IMR-90 (cell line): ENCODE data around the gene CCL20. TPM values are rescaled to one million over a fixed set of nuclear protein-coding genes. Genes with fewer than 3 reads are reported as not detected.

Experiments used
- ATAC-seq: fragments of 200-7000 bp; cut with Tn5 transposase; 2 replicates; pipeline ENCODE4 v1.9.1; 2020; ENCODE audit warnings: low read depth, mild to moderate bottlenecking, moderate library complexity
- BruUV-seq: library from RNA; stranded (reverse); fragments of 400-500 nt; replicated peaks from 2 replicates; lab custom pipeline; 2021; lab: Mats Ljungman, UMichigan
- CTCF ChIA-PET: fragments of 300-600 bp; formaldehyde crosslinking; extraction: SDS; loops from one replicate; lab custom pipeline; 2021; ENCODE audit warnings: antibody characterized with exemption; lab: Yijun Ruan, JAX
- POLR2A ChIA-PET: fragments of 300-600 bp; sonication (Branson Sonifier 250); formaldehyde crosslinking; loops from one replicate; lab custom pipeline; 2022; ENCODE audit warnings: antibody characterized with exemption; ENCODE audit not compliant: unreplicated experiment; lab: Charles Lee
- DNase-seq: peaks from one replicate; pipeline ENCODE4 v3.0.0; 2013
- H2AFZ ChIP-seq: replicated peaks from 2 replicates; pipeline ENCODE3; 2013; ENCODE audit warnings: low read length, mild to moderate bottlenecking; ENCODE audit not compliant: poor library complexity
- H2AK5ac ChIP-seq: 2 replicates; pipeline ENCODE4 v1.6.1; 2013; ENCODE audit warnings: low read depth, low read length, inconsistent platforms
- H2AK9ac ChIP-seq: replicated peaks from 2 replicates; pipeline ENCODE3; 2013; ENCODE audit warnings: mild to moderate bottlenecking, low read depth, low read length, moderate library complexity; ENCODE audit not compliant: poor library complexity
- H2BK120ac ChIP-seq: 2 replicates; pipeline ENCODE4 v1.6.1; 2013; ENCODE audit warnings: low read depth, low read length, inconsistent platforms
- H2BK15ac ChIP-seq: 3 replicates; pipeline ENCODE4 v1.6.1; 2013; ENCODE audit warnings: low read depth, low read length, inconsistent platforms
- H2BK20ac ChIP-seq: 2 replicates; pipeline ENCODE4 v1.6.1; 2013; ENCODE audit warnings: low read depth, mild to moderate bottlenecking, inconsistent platforms, low read length, moderate library complexity
- H2BK5ac ChIP-seq: 2 replicates; pipeline ENCODE4 v1.6.1; 2013; ENCODE audit warnings: mild to moderate bottlenecking, low read depth, low read length, inconsistent platforms; ENCODE audit not compliant: poor library complexity, severe bottlenecking
- H3K14ac ChIP-seq: replicated peaks from 2 replicates; pipeline ENCODE4 v1.6.1; 2013; ENCODE audit warnings: low read depth, low read length, inconsistent platforms
- H3K18ac ChIP-seq: 2 replicates; pipeline ENCODE4 v1.6.1; 2013; ENCODE audit warnings: low read depth, low read length, control low read depth
- H3K23ac ChIP-seq: 2 replicates; pipeline ENCODE4 v1.6.1; 2013; ENCODE audit warnings: low read depth, low read length, inconsistent platforms
- H3K27ac ChIP-seq: 2 replicates; pipeline ENCODE4 v1.5.1; 2013; ENCODE audit warnings: mild to moderate bottlenecking, control low read depth, low read length; ENCODE audit not compliant: insufficient read depth
- H3K27me3 ChIP-seq: 2 replicates; pipeline ENCODE4 v1.6.1; 2013; ENCODE audit warnings: low read length; ENCODE audit not compliant: control insufficient read depth, insufficient read depth
- H3K36me3 ChIP-seq: 2 replicates; pipeline ENCODE4 v1.6.1; 2013; ENCODE audit warnings: low read length, mixed read lengths; ENCODE audit not compliant: control insufficient read depth, insufficient read depth
- H3K4ac ChIP-seq: 2 replicates; pipeline ENCODE4 v1.6.1; 2013; ENCODE audit warnings: low read depth, low read length, inconsistent platforms
- H3K4me1 ChIP-seq: 2 replicates; pipeline ENCODE4 v1.6.1; 2013; ENCODE audit warnings: low read length, mixed read lengths; ENCODE audit not compliant: control insufficient read depth, insufficient read depth
- H3K4me2 ChIP-seq: 2 replicates; pipeline ENCODE4 v1.6.1; 2013; ENCODE audit warnings: low read depth, mild to moderate bottlenecking, control low read depth, low read length, moderate library complexity
- H3K4me3 ChIP-seq: 2 replicates; pipeline ENCODE4 v1.5.1; 2013; ENCODE audit warnings: low read depth, mild to moderate bottlenecking, control low read depth, low read length, moderate library complexity; ENCODE audit not compliant: insufficient read depth
- H3K56ac ChIP-seq: 2 replicates; pipeline ENCODE4 v1.6.1; 2013; ENCODE audit warnings: low read length, inconsistent platforms; ENCODE audit not compliant: insufficient read depth; ENCODE audit errors: extremely low read depth
- H3K79me1 ChIP-seq, 2 experiments: 2 replicates each; pipeline ENCODE4 v1.6.1; 2013; ENCODE audit warnings: low read length in 2 of 2, inconsistent platforms in 1 of 2, low read depth in 1 of 2
- H3K9ac ChIP-seq: 2 replicates; pipeline ENCODE4 v1.6.1; 2013; ENCODE audit warnings: low read depth, low read length, control low read depth
- H3K9me1 ChIP-seq: 2 replicates; pipeline ENCODE4 v1.6.1; 2013; ENCODE audit warnings: low read length, inconsistent platforms; ENCODE audit not compliant: insufficient read depth
- H3K9me3 ChIP-seq: 2 replicates; pipeline ENCODE4 v1.6.1; 2013; ENCODE audit warnings: low read length; ENCODE audit not compliant: control insufficient read depth, insufficient read depth
- H4K20me1 ChIP-seq: 2 replicates; pipeline ENCODE4 v1.6.1; 2013; ENCODE audit warnings: low read length, inconsistent platforms; ENCODE audit not compliant: insufficient read depth
- H4K5ac ChIP-seq: 2 replicates; pipeline ENCODE4 v1.6.1; 2013; ENCODE audit warnings: mild to moderate bottlenecking, low read depth, low read length, control low read depth
- H4K8ac ChIP-seq, 2 experiments: 2 replicates each; pipeline ENCODE4 v1.6.1; 2013; ENCODE audit warnings: low read depth in 2 of 2, low read length in 2 of 2, control low read depth in 1 of 2, inconsistent platforms in 1 of 2
- H4K91ac ChIP-seq: 2 replicates; pipeline ENCODE4 v1.6.1; 2013; ENCODE audit warnings: low read depth, low read length, inconsistent platforms; ENCODE audit not compliant: insufficient read depth
- FOS ChIP-seq: fragments of 150-350 bp; IDR thresholded peaks from 2 replicates; pipeline ENCODE4 v1.6.1; 2016; ENCODE audit warnings: low read depth, low read length
- MAFK ChIP-seq: IDR thresholded peaks from 2 replicates; pipeline ENCODE4 v1.6.1; 2012; ENCODE audit warnings: low read depth, low read length, improper control_type of control experiment
- NFE2L2 ChIP-seq: fragments of 150-350 bp; IDR thresholded peaks from 2 replicates; pipeline ENCODE4 v1.6.1; 2016; ENCODE audit warnings: low read depth, mild to moderate bottlenecking, low read length
- RFX5 ChIP-seq: IDR thresholded peaks from 2 replicates; pipeline ENCODE4 v1.8.0; 2012; ENCODE audit warnings: low read depth, mild to moderate bottlenecking, low read length, moderate library complexity
- WGBS, 2 experiments: methylation state at CpG; one replicate each; pipeline versions ENCODE4 v1.1.5 to v1.1.7; 2013; ENCODE audit warnings: missing lambda C conversion rate in 2 of 2; ENCODE audit not compliant: insufficient read length in 1 of 2; ENCODE audit errors: extremely low coverage in 2 of 2; 5-methylcytosine and 5-hydroxymethylcytosine counted together
- dilution Hi-C: fragments of 300-500 bp; cut with HindIII; formaldehyde crosslinking; loops from one replicate; pipeline ENCODE4 v1.14.3; 2018; ENCODE audit warnings: low sequenced_read_pairs; ENCODE audit not compliant: unreplicated experiment
- in situ Hi-C: fragments of 300-500 bp; cut with MboI; formaldehyde crosslinking; loops from 3 replicates; pipeline ENCODE4 v1.14.3; 2019; ENCODE audit warnings: low sequenced_read_pairs, inconsistent platforms, mixed read lengths
- intact Hi-C: fragments of 100-400 bp; cut with micrococcal nuclease; formaldehyde crosslinking; loops from 2 replicates; pipeline ENCODE4 v1.10.0; 2022
- polyA plus RNA-seq, 3 experiments: library from polyadenylated mRNA; depleted of rRNA; stranded (reverse); fragments of >200 nt; gene quantifications; 2 replicates each; pipeline ENCODE4 v1.2.3, GENCODE V29; 2012; ENCODE audit warnings: low replicate concordance in 1 of 3
- total RNA-seq: library from RNA; depleted of rRNA; stranded (reverse); fragments of >200 nt; gene quantifications from 2 replicates; pipeline ENCODE4 v1.2.3, GENCODE V29; 2012
- TF ChIP-seq, protein P1 (sequence below): fragments of 150-350 bp; IDR thresholded peaks from 2 replicates; pipeline ENCODE4 v1.6.1; 2017; ENCODE audit warnings: mild to moderate bottlenecking, antibody characterized with exemption, low read length, low read depth
- TF ChIP-seq, protein P2 (sequence below): fragments of 150-350 bp; IDR thresholded peaks from 2 replicates; pipeline ENCODE4 v1.6.1; 2016; ENCODE audit warnings: low read depth, mild to moderate bottlenecking, low read length, moderate library complexity, borderline replicate concordance
- TF ChIP-seq, protein P3 (sequence below): conservative IDR thresholded peaks from 2 replicates; pipeline ENCODE4 v1.5.1; 2012; ENCODE audit warnings: mild to moderate bottlenecking, low read depth, low read length, improper control_type of control experiment

CCL20 gene
- total and polyA plus RNA-seq, 2 of the 4 experiments (the other 2 are of a cell fraction) = not detected

DNA sequence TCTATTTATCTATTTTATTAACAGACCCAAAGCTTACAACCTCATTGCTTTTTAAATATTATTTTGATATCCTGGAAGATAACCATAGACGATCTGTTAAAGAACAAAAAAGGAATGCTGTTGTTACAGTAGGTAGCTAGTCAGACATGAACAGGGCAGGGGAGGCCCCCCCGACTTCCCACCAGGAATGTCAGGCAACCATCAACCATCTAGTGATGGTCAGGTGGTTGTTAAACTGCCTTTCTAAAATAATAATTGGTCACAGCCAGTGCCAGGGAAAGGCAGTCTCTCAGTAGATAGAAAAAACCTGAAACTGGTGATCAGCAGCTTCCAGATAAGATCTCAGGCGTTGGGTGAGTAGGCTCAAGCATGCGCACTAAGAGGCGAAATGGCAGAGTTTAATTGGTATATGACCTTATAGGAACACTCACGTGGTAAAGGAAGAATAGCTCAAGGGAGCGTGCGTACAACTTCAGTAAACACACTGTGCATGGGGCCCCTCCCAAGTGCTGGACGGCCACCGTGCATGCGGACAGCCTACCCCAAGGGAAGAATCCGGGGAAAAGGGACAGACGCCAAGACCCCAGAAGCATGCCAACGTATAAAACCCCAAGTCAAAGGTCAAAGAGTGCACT lies 32.5 kb upstream of the CCL20 start:
- H2BK20ac ChIP-seq = no peak overlapping the region
- no peak overlapping the region for H3K4me2 ChIP-seq
- no peak overlapping the region for H3K4ac ChIP-seq
- H4K5ac ChIP-seq = no peak overlapping the region
- H3K18ac ChIP-seq = no peak overlapping the region
- peaks cover 2% of the 10 kb centered on the region; the same call in 1 of the 2 replicates for H3K27me3 ChIP-seq
- no peak overlapping the region for H3K56ac ChIP-seq
- H3K36me3 ChIP-seq = no peaks in the 10 kb centered on the region
- H2BK15ac ChIP-seq = no peak overlapping the region
- H3K27ac ChIP-seq = no peak overlapping the region
- CTCF ChIA-PET = no interaction called here
- WGBS, 2 experiments = 27% methylated on average over 3 of the region's 14 CpGs; no CpG with 5 or more reads in 1 of the 2 experiments
- H2BK120ac ChIP-seq = no peak overlapping the region
- POLR2A ChIA-PET = no interaction called here
- ATAC-seq (no peak), DNase-seq (no peak)
- no TSS peak for BruUV-seq
- in situ Hi-C loops = no loop called here
- intact Hi-C loops = no loop called here
- H3K4me1 ChIP-seq = no peaks in the 10 kb centered on the region
- H2AK5ac ChIP-seq = no peak overlapping the region
- H3K23ac ChIP-seq = no peak overlapping the region
- no peak overlapping the region for H2AK9ac ChIP-seq
- H4K91ac ChIP-seq = no peak overlapping the region
- no peak overlapping the region for H3K9ac ChIP-seq
- H3K4me3 ChIP-seq = no peak overlapping the region
- TF ChIP-seq FOS = no peak
- TF ChIP-seq, protein P1, sequence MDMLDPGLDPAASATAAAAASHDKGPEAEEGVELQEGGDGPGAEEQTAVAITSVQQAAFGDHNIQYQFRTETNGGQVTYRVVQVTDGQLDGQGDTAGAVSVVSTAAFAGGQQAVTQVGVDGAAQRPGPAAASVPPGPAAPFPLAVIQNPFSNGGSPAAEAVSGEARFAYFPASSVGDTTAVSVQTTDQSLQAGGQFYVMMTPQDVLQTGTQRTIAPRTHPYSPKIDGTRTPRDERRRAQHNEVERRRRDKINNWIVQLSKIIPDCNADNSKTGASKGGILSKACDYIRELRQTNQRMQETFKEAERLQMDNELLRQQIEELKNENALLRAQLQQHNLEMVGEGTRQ = no peak
- TF ChIP-seq, protein P2, sequence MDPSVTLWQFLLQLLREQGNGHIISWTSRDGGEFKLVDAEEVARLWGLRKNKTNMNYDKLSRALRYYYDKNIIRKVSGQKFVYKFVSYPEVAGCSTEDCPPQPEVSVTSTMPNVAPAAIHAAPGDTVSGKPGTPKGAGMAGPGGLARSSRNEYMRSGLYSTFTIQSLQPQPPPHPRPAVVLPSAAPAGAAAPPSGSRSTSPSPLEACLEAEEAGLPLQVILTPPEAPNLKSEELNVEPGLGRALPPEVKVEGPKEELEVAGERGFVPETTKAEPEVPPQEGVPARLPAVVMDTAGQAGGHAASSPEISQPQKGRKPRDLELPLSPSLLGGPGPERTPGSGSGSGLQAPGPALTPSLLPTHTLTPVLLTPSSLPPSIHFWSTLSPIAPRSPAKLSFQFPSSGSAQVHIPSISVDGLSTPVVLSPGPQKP = no peak
- TF ChIP-seq MAFK = no peak
- no peak for TF ChIP-seq RFX5
- TF ChIP-seq, protein P3, sequence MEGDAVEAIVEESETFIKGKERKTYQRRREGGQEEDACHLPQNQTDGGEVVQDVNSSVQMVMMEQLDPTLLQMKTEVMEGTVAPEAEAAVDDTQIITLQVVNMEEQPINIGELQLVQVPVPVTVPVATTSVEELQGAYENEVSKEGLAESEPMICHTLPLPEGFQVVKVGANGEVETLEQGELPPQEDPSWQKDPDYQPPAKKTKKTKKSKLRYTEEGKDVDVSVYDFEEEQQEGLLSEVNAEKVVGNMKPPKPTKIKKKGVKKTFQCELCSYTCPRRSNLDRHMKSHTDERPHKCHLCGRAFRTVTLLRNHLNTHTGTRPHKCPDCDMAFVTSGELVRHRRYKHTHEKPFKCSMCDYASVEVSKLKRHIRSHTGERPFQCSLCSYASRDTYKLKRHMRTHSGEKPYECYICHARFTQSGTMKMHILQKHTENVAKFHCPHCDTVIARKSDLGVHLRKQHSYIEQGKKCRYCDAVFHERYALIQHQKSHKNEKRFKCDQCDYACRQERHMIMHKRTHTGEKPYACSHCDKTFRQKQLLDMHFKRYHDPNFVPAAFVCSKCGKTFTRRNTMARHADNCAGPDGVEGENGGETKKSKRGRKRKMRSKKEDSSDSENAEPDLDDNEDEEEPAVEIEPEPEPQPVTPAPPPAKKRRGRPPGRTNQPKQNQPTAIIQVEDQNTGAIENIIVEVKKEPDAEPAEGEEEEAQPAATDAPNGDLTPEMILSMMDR = no peak
- TF ChIP-seq NFE2L2 = no peak
- no peak overlapping the region for H3K14ac ChIP-seq
- no peak overlapping the region for H2AFZ ChIP-seq
- no peak overlapping the region for H4K8ac ChIP-seq
- dilution Hi-C loops = no loop called here
- no peaks in the 10 kb centered on the region for H3K9me1 ChIP-seq
- no peaks in the 10 kb centered on the region for H3K9me3 ChIP-seq
- no peaks in the 10 kb centered on the region for H4K20me1 ChIP-seq
- no peak overlapping the region for H2BK5ac ChIP-seq
- no peaks in the 10 kb centered on the region for H3K79me1 ChIP-seq
